ENCODE measurements around the gene DUSP5.

DNA sequence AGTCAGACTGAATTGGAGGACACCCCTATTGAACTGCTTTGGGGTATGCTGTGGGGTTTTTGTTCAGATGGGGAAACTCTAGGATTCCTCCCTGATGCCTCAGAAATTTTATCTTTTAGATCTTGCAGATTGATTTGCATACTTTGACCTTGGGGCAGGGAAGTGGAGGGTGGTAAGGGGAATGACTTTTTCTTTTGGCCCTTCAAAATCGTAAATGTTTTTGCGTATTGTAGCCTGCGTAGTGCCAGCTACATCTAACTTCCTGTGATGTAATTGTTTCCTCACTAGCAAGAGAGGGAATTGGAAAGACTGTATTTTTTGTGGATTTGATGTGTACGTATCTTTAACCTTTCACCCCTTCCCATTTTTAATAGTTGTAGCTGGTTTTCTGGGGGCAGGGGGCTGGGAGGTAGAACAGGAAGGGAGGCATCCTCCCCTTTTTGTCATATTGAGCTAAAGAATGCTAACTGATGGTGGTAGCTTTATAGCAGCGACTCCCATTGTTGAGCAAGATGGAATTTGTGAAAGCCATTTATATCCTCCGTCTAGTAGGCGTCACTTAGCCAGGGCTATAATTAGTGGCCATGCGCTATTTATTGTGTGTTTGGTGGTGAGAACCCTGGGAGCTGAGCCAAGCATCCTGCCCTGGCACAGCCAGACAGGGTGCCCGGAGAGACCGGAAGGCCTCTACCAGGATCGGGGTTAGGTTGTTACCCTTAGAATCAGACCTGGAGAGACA is 11.3 kb downstream of the DUSP5 start:
- no peak for TF ChIP-seq POLR2A (IDR thresholded peaks at IDR 0.05)
- no peak for TF ChIP-seq POLR2AphosphoS5 (IDR thresholded peaks at IDR 0.05)
- TF ChIP-seq, protein P1, sequence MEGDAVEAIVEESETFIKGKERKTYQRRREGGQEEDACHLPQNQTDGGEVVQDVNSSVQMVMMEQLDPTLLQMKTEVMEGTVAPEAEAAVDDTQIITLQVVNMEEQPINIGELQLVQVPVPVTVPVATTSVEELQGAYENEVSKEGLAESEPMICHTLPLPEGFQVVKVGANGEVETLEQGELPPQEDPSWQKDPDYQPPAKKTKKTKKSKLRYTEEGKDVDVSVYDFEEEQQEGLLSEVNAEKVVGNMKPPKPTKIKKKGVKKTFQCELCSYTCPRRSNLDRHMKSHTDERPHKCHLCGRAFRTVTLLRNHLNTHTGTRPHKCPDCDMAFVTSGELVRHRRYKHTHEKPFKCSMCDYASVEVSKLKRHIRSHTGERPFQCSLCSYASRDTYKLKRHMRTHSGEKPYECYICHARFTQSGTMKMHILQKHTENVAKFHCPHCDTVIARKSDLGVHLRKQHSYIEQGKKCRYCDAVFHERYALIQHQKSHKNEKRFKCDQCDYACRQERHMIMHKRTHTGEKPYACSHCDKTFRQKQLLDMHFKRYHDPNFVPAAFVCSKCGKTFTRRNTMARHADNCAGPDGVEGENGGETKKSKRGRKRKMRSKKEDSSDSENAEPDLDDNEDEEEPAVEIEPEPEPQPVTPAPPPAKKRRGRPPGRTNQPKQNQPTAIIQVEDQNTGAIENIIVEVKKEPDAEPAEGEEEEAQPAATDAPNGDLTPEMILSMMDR (IDR thresholded peaks at IDR 0.05), result no peak

Data from suprapubic skin (tissue), 4 donors.